Activated naive CD4-positive, alpha-beta T cell treated with Interleukin-2 at 50 U/mL for 16 hours (primary cell): ENCODE data around the gene PPP4R3A.
"Not testable (repeated sequence)": the region's sequence is repeated elsewhere in the genome, so short reads cannot be mapped to it uniquely, and the experiment has no call there.

ENCODE experiments used
- DNase-seq: peaks from one replicate; pipeline ENCODE4 v3.0.0-alpha.2; 2020

The PPP4R3A gene

GRCh38 chr14:91510171-91511042, at the start of gene PPP4R3A:
TSS of gene PPP4R3A (minus strand) at chr14:91510310. CDS start at chr14:91509647, 663 bp downstream.
- DNase-seq: peak; percentile 96

- no peak for DNase-seq
Measured at GRCh38 chr14:91555531-91555930, 45.4 kb upstream of the PPP4R3A start.

DNA sequence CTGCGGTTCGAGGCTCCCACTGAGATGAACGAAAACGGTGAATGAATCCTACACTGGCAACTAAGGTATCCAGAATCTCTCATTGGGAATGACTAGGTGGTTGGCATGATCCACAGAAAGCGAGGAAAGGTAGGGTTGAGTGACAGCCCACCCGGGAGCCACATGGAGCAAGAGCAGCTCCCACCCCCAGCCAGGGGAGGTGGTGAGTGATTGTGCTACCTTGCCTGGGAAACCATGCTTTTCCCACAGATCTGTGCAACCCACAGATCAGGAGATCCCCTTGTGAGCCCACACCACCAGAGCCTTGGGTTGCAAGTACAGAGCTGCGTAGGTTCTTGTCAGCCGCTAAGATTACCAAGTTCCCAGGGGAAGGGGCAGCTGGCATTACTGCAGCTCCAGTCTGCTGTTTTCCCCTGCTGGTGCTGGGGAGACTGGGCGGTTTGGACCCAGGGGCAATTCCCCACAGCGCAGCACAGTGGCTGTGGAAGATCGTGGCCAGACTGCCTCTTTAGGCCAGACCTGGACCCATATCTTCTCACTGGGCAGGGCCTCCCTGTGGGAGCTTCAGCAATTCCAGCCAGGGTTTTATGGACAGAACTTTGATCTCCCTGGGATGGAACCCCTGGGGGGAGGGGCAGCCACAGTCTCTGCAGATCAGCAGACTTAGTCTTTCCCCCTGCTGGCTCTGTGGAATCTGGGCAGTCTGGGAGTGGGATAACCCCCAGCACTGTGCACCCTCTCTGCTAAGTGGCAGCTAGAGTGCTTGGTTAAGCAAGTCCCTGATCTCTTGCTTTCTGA, 44.6 kb upstream of the PPP4R3A start:
- no peak for DNase-seq

DNA sequence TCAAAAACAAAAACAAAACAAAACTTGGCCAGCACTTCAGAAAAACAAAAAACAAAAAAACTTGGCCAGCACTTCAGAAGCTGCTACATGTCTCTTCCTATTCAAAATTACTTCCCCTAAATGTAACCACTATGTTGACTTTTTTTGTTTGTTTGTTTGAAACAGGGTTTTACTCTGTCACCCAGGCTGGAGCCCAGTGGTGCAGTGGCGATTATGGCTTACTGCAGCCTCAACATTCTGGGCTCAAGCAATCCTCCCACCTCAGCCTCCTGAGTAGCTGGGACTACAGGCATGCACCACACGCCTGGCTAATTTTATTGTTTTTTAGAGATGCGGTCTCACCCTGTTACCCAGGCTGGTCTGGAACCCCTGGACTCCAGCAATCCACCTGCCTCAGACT, 38.0 kb upstream of the PPP4R3A start:
- no peak for DNase-seq

DNA sequence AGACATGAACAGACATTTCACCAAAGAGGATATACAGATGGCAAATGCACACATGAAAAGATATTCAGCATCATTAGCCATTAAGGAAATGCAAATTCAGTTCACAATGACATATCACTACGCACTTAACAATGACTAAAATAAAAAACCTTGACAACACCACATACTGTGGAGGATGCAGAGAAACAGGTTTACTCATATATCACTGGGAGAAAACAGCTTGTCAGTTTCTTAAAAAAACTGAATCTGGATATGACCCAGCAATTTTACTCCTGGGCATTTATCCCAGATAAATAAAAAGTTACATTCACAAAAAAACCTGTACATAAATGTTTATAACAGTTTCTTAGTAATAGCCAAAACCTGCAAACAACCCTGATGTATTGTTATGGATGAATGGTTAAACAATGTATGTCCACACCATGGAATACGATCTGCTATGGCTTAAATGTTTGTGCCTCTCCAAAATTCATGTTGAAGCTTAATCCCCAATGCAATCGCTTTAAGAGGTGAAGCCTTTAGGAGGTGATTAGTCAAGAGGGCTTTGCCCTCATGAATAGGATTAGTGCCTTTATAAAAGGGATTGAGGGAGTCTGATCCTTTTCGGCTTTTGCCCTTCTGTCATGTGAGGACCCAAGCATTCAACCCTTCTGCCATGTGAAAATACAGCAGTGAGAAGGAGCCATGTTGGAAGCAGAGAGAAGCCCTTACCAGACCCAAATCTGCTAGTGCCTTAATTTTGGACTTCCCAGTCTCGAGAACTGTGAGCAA, 36.0 kb upstream of the PPP4R3A start:
- no peak for DNase-seq

GRCh38 chr14:91545204-91545603, 35.1 kb upstream of the PPP4R3A start:
- DNase-seq: no peak

GRCh38 chr14:91536327-91536726, 26.2 kb upstream of the PPP4R3A start:
- DNase-seq: no peak

GRCh38 chr14:91534059-91534458, 23.9 kb upstream of the PPP4R3A start:
- not testable (repeated sequence) for DNase-seq

DNA sequence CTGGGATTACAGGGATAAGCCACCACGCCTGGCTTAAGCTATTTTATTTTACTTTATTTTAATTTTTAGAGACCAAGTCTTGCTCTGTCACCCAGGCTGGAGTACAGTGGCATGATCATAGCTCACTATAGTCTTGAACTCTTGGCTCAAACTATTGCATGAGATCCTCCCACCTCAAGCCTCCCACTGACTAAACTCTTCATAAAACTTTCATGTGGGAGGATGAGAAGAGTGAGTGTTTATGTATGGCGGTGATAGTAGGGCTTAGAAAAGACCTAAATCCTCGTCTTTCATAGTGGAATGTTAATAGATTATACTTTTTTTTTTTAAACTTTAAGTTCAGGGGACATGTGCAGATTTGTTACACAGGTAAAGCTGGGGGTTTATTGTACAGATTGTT, 23.5 kb upstream of the PPP4R3A start:
- no peak for DNase-seq

- DNase-seq: no peak
Measured at GRCh38 chr14:91523972-91524371, 13.9 kb upstream of the PPP4R3A start.

- DNase-seq: no peak
Measured at GRCh38 chr14:91521061-91521640, 11.0 kb upstream of the PPP4R3A start.

- no peak for DNase-seq
Measured at GRCh38 chr14:91520138-91520537, 10.0 kb upstream of the PPP4R3A start.

DNA sequence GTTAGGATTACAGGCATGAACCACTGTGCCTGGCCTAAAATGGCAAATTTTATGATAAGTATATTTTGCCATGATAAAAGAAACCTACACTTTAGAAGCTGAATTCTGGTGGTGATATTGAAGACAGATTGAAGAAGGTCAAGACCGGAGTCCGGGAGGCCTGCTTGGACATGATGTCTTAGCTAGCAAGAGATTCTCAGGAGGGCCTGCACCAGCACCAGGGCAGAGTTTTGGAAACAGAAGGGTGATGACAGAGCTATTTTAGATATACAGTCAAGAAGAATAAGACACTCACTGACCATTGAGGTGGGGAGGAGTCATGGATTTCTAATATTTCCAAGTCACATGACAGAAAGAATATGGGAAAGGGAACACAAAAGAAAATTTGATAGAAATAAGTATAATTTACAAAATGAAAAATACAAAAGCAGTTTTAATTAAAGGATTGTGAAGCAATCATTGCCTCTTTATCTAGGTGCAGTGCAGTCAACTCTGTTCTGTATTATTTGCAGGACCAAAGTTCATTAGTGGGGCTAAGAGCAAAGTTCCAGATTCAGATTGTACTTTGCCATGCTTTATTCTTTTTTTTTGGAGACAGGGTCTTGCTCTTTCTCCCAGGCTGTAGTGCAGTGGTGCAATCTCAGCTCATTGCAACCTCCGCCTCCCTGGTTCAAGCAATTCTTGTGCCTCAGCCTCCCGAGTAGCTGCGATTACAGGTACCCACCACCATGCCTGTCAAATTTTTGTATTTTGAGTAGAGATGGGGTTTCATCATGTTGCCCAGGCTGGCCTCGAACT, 9.3 kb upstream of the PPP4R3A start:
- DNase-seq: no peak

GRCh38 chr14:91516663-91517388, 6.7 kb upstream of the PPP4R3A start:
- DNase-seq: no peak

GRCh38 chr14:91515979-91516378, 5.9 kb upstream of the PPP4R3A start:
- DNase-seq: no peak

DNA sequence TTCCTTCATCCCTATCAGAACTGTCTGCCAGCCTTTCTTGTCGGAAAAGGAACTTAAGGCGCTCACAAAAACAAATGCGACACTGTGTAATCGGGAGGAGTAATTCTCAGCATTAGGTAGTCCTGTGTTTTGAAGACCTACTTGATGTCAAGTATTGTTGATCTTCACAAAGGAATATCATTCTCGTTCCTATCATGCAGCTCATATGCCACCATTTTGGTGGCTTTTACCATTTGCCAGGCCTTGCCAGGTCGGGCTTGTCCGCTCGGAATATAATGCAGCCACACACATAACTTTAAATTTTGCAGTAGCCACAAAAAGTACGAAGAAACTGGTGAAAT, 903 bp upstream of the PPP4R3A start:
- no peak for DNase-seq

- DNase-seq: no peak
Measured at GRCh38 chr14:91509878-91510170, 286 bp downstream of the PPP4R3A start.

DNA sequence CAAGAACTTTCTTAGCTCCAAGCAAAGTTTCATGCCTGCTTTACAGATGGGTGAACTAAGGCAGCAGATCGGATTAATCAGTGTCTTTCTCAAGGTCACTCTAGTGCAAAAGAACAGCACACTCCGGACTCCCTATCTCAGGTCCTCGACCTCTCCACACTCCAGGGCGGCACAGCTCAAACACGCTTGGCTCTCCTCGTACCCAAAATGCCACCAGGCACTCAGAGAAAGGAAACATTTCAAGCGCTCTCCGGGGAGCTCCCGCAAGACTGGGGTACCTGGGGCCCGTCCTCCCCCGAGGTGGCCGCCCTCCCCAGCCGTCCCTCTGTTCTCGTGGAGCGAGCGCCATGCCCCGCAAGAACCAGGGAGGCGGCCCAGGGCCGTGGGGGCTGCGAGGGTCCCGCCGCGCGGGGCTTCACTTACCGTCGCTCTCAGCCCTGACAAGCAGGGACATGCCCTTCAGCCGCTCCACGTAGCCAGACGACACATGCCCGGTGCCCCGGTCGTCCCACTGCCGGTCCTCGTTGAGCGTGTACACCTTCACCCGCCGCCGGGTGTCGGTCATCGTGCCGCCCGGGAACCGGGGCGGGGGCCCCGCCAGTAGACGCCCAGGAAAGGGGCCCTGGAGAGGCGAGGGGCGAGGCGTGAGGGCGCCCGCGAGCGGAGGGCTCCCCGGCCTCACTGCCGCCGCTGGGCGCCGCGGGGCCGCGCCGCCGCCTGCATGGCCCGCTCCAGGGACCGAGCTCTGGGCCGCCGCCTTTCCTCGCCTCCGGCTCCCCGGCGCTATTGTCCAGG, 830 bp downstream of the PPP4R3A start:
- peak; percentile 54 for DNase-seq

DNA sequence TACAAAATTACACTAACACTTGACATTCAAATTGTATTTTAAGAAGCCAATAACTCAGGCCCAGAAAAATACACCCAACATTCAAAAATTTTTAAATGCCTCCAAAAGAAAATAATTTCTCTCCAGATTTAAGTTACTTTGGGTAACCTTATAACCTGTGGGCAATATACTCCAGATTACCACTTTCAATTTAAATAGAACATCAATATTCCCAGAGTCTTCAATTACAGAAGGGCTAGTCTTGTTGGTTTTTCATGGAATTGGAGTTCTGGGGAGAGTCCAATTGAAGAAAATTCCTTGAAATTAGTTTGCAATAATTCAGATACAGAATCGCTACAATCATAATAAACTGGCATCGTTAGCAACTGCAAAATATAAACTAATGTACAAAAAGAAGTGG, 2.0 kb downstream of the PPP4R3A start:
- no peak for DNase-seq

DNA sequence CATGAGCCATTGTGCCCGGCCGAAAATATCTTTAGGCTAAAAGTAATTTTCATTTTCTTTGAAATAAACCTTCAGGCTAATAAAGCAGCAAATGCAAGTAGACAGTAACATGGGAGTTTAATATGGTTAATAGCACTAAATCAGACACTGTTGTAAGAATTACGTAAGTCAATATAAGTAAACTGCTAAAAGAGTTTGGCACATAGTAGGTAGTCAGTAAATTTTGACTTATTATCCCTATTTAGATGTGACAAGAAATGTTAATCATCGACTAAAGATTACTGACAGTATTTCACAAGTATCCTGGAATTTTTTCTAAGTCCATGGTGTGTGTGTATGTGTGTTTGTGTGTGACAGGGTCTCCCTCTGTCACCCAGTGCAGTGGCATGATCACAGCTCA, 3.9 kb downstream of the PPP4R3A start:
- DNase-seq: no peak

GRCh38 chr14:91503000-91503504, 7.1 kb downstream of the PPP4R3A start:
- no peak for DNase-seq
